Endothelial cell (in vitro differentiated cells): ENCODE data around the gene PINK1. TPM values are rescaled to one million over a fixed set of nuclear protein-coding genes. Genes with fewer than 3 reads are reported as not detected.

ENCODE experiments used
- DNase-seq: peaks from one replicate; pipeline ENCODE4 v3.0.0; 2021; ENCODE audit warnings: low spot score
- H3K27ac Mint-ChIP-seq: one replicate; pipeline ENCODE4 v1.8.0; 2021; ENCODE audit warnings: mixed read lengths, inconsistent platforms; ENCODE audit not compliant: unreplicated experiment
- H3K27me3 Mint-ChIP-seq: one replicate; pipeline ENCODE4 v1.8.0; 2021; ENCODE audit warnings: mild to moderate bottlenecking, moderate library complexity, mixed read lengths, inconsistent platforms; ENCODE audit not compliant: unreplicated experiment
- H3K36me3 Mint-ChIP-seq: one replicate; pipeline ENCODE4 v1.8.0; 2021; ENCODE audit warnings: mild to moderate bottlenecking, low read depth, mixed read lengths, inconsistent platforms; ENCODE audit not compliant: unreplicated experiment
- H3K4me1 Mint-ChIP-seq: one replicate; pipeline ENCODE4 v1.8.0; 2021; ENCODE audit warnings: mild to moderate bottlenecking, mixed read lengths, inconsistent platforms; ENCODE audit not compliant: unreplicated experiment
- H3K4me3 Mint-ChIP-seq: one replicate; pipeline ENCODE4 v1.8.0; 2021; ENCODE audit warnings: mild to moderate bottlenecking, mixed read lengths, inconsistent platforms; ENCODE audit not compliant: unreplicated experiment
- H3K9me3 Mint-ChIP-seq: one replicate; pipeline ENCODE4 v1.8.0; 2021; ENCODE audit warnings: mixed read lengths, inconsistent platforms; ENCODE audit not compliant: unreplicated experiment
- total RNA-seq: library from RNA; stranded (reverse); fragmentation: NEBNext Ultra II Directional; extraction: Animal tissue kit (Norgen Biotek cat#: 25700); gene quantifications from one replicate; pipeline ENCODE4 v1.2.1, GENCODE V29; 2021; ENCODE audit not compliant: unreplicated experiment
- TF ChIP-seq, protein P1 (sequence below): fragments of 200-600 bp; sonication (generic); IDR thresholded peaks from one replicate; pipeline ENCODE4 v1.5.0; 2021; ENCODE audit warnings: antibody characterized with exemption; ENCODE audit not compliant: unreplicated experiment

Gene PINK1
- total RNA-seq, 1 donor from 2014 or later: 40.0 TPM

DNA sequence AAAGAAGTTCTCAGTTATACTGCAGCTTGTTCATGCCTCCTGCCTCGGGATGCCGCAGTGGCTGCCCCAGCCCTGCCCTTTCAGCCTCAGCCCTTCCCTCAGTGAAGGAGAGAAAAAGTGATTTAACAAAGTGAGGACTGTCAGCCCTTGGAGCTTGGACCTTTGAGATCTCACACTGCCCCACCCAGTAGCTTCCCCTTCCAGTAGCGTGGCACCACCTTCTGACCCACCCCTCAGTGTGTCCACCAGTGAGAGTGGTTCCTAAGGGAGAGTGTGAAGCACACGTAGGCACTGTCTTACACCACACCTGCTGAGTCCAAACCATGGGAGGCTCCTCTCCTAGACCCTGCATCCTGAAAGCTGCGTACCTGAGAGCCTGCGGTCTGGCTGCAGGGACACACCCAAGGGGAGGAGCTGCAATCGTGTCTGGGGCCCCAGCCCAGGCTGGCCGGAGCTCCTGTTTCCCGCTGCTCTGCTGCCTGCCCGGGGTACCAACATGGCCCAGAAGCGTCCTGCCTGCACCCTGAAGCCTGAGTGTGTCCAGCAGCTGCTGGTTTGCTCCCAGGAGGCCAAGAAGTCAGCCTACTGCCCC lies 44.5 kb upstream of the PINK1 start, which contains the start of gene CDA:
TSS of gene CDA (plus strand) at position 464 of the 592 bp plus-strand sequence. CDS start at position 497, 33 bp downstream.
- DNase-seq: no peak
- Mint-ChIP-seq H3K9me3 (no peaks in the 10 kb centered on the region), H3K4me3 (no peak within 1 kb of the TSS), H3K4me1 (peaks cover 16% of the 10 kb centered on the region), H3K36me3 (no peaks in the 10 kb centered on the region), H3K27me3 (peaks cover 9% of the 10 kb centered on the region), H3K27ac (no peak within 1 kb of the TSS)
- TF ChIP-seq, protein P1, sequence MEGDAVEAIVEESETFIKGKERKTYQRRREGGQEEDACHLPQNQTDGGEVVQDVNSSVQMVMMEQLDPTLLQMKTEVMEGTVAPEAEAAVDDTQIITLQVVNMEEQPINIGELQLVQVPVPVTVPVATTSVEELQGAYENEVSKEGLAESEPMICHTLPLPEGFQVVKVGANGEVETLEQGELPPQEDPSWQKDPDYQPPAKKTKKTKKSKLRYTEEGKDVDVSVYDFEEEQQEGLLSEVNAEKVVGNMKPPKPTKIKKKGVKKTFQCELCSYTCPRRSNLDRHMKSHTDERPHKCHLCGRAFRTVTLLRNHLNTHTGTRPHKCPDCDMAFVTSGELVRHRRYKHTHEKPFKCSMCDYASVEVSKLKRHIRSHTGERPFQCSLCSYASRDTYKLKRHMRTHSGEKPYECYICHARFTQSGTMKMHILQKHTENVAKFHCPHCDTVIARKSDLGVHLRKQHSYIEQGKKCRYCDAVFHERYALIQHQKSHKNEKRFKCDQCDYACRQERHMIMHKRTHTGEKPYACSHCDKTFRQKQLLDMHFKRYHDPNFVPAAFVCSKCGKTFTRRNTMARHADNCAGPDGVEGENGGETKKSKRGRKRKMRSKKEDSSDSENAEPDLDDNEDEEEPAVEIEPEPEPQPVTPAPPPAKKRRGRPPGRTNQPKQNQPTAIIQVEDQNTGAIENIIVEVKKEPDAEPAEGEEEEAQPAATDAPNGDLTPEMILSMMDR: no peak

DNA sequence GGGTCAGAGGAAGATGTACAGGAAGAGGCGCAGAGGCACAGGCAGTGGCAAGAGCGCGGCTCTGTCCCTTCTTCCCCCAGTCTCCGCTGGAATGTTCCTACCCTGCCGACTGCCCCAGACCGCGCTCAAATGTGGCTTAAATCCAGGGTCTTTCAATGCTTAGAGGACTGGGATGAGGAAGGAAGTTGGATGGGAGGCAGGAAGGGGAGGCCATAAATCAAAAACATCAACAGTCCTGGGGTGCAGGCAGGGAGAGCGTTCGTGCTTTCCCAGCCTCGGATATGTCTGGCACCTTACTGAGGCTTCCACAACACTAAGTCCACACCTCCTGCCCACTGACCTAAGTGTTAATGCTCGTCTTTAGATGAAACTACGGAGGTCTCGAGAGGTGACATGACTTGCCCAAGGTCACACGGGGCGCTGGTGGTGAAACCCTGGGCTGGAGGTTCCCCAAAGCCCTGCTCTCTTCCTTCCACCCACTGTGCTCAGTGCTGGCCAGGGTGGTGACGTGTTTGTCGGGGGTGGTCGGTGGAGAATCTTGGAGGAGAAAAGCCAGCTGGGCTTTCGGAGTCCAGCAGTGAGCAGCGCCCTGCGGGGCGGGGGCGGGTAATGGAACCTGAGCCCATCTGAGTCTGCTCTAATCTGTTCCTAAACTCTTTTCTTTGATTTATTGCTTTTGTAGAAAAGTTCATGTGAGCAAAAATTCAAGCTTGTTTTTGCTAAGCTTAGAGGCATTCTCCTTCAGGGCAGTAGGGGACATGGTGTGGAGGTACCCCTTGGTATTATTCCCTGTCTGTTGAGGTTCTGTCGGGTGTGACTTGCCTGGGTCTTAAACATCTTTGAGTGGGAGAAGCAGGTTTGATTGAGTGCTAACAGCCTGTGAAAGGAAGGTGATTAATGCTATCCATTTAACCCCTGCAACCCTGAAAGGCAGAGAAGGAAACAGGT lies 43.7 kb upstream of the PINK1 start:
- no peak overlapping the region for H3K27ac Mint-ChIP-seq
- TF ChIP-seq, protein P1: no peak

DNA sequence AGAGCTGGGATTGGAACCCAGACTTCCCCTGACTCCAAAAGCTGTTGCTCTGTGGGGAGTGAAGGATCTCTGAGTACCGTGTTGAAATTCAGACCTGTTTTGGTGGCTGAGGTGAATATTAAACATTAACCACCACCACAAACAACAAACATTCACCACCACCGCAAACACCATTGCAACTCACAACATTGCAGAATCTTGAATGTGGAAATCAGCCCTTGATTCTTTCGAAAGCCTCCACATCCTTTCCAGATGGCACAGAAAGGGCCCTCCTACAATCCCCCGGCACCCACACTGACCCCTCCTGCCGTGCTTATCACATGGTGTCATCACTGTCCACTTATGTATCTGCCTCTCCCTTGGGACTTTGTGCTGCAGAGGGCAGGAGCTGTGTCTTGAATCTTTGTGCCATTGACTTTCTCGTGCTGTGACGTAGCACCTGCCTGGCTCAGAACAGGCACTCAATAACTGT lies 42.9 kb upstream of the PINK1 start:
- Mint-ChIP-seq H3K27me3 (peaks cover 11% of the 10 kb centered on the region), H3K4me3 (no peak overlapping the region), H3K9me3 (no peaks in the 10 kb centered on the region), H3K27ac (no peak overlapping the region), H3K4me1 (peaks cover 16% of the 10 kb centered on the region), H3K36me3 (no peaks in the 10 kb centered on the region)
- TF ChIP-seq, protein P1: no peak
- no peak for DNase-seq

More for the DNA sequence above, 43.7 kb upstream of the PINK1 start:
- H3K4me3 Mint-ChIP-seq: no peak overlapping the region
- H3K9me3 Mint-ChIP-seq: no peaks in the 10 kb centered on the region
- H3K36me3 Mint-ChIP-seq: no peaks in the 10 kb centered on the region
- H3K27me3 Mint-ChIP-seq: peaks cover 11% of the 10 kb centered on the region
- no peak for DNase-seq
- H3K4me1 Mint-ChIP-seq: peaks cover 16% of the 10 kb centered on the region

DNA sequence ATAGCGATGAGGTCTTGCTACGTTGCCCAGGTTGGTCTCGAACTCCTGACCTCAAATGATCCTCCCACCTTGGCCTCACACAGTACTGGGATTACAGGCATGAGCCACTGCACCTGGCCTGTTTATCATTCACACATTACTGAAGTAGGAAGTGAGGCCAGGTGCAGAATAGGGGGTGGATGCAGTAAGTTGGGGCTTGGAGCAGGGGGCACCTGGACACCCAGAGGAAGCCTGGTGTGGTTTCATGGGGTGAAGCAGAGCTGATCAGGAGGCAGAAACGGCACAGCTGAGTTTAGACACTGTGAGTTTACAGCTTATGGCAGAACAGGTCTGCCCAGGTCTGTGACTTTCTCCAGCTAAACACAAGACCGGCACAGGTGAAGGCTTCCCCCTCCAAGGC lies 39.5 kb upstream of the PINK1 start:
- Mint-ChIP-seq H3K9me3 (no peaks in the 10 kb centered on the region), H3K4me1 (peaks cover 22% of the 10 kb centered on the region), H3K4me3 (no peak overlapping the region), H3K36me3 (no peaks in the 10 kb centered on the region), H3K27ac (no peak overlapping the region), H3K27me3 (peaks cover 9% of the 10 kb centered on the region)
- DNase-seq: no peak
- TF ChIP-seq, protein P1: no peak
